NCI-H2196 treated with DMSO at 0.1 percent for 48 hours (cell line): Measurements from ENCODE around the gene ASCC1.
A peak's percentile ranks its signal among the peaks of the same experiment; 100 is the strongest.

Experiments used
- DNase-seq: peaks from one replicate; lab custom pipeline; 2025; ENCODE audit not compliant: unreplicated experiment; lab: John Stamatoyannopoulos, UW

Gene ASCC1

GRCh38 chr10:72053690-72054089 is 162.4 kb downstream of the ASCC1 start:
- no peak for DNase-seq

- DNase-seq = no peak
These were observed 165.2 kb downstream of the ASCC1 start for GRCh38 chr10:72050873-72051272.

- no peak for DNase-seq
These were observed 165.9 kb downstream of the ASCC1 start for GRCh38 chr10:72049969-72050781.

GRCh38 chr10:72049472-72049871 is 166.6 kb downstream of the ASCC1 start:
- DNase-seq = no peak

- peak; percentile 40 for DNase-seq
These were observed 167.5 kb downstream of the ASCC1 start for GRCh38 chr10:72048450-72049124.
